Heart right ventricle (tissue), 16 donors: ENCODE measurements around the gene RPL23. TPM values are rescaled to one million over a fixed set of nuclear protein-coding genes. Genes with fewer than 3 reads are reported as not detected.

Experiments used
- ATAC-seq, 8 donors: fragments of 200-7000 bp; cut with Tn5 transposase; one replicate each; pipeline ENCODE4 v1.9.1; 2020; ENCODE audit warnings: mild to moderate bottlenecking in 8 of 8, moderate library complexity in 8 of 8, moderate number of reproducible peaks in 1 of 8
- DNase-seq, 2 donors: peaks; one replicate each; pipeline ENCODE4 v3.0.0-alpha.2; 2020
- H3K27ac ChIP-seq, 10 donors: fragments of 200-600 bp; sonication (generic) in 2 of 10; one replicate each; pipeline versions ENCODE4 v1.5.0 to v1.8.0; 2020 to 2022; ENCODE audit warnings: mild to moderate bottlenecking in 3 of 10
- H3K27me3 ChIP-seq, 7 donors: fragments of 200-600 bp; one replicate each; pipeline ENCODE4 v1.8.0; 2021 to 2022; ENCODE audit warnings: mild to moderate bottlenecking in 2 of 7
- H3K36me3 ChIP-seq, 9 donors: fragments of 200-600 bp; sonication (generic) in 1 of 9; one replicate each; pipeline versions ENCODE4 v1.5.0 to v1.8.0; 2020 to 2022; ENCODE audit warnings: mild to moderate bottlenecking in 2 of 9
- H3K4me1 ChIP-seq, 9 donors: fragments of 200-600 bp; sonication (generic) in 1 of 9; one replicate each; pipeline versions ENCODE4 v1.5.0 to v1.8.0; 2020 to 2022; ENCODE audit warnings: mild to moderate bottlenecking in 4 of 9
- H3K4me3 ChIP-seq, 10 donors: fragments of 200-600 bp; sonication (generic) in 2 of 10; one replicate each; pipeline versions ENCODE4 v1.5.0 to v1.8.0; 2020 to 2022; ENCODE audit warnings: mild to moderate bottlenecking in 7 of 10, moderate library complexity in 2 of 10
- H3K9me3 ChIP-seq, 11 donors: fragments of 200-600 bp in 10 of 11; sonication (generic) in 2 of 11; one replicate each; pipeline versions ENCODE4 v1.5.0 to v1.8.0; 2013 to 2022; ENCODE audit warnings: mild to moderate bottlenecking in 2 of 11, control low read depth in 1 of 11, moderate library complexity in 1 of 11
- WGBS, 2 donors: extraction: QIAGEN DNeasy Blood & Tissue Kit; methylation state at CpG; one replicate each; pipeline ENCODE4 v1.1.7; 2013; ENCODE audit warnings: inconsistent platforms in 1 of 2; 5-methylcytosine and 5-hydroxymethylcytosine counted together
- intact Hi-C, 10 donors: fragments of 100-400 bp; cut with DNase I; formaldehyde crosslinking; loops; one replicate each; pipeline versions ENCODE4 v1.11.1 to v1.14.2; 2022
- polyA plus RNA-seq, 2 donors: library from polyadenylated mRNA; stranded (reverse); fragments of 200-250 nt; gene quantifications; one replicate each; pipeline ENCODE4 v1.2.3, GENCODE V29; 2013
- total RNA-seq, 10 donors: library from RNA; stranded (reverse); fragmentation: NEBNext Ultra II Directional in 3 of 10; extraction: Animal tissue kit (Norgen Biotek cat#: 25700) in 3 of 10; gene quantifications; one replicate each; pipeline versions ENCODE4 v1.2.1 to v1.2.4, GENCODE V29; 2021 to 2023
- TF ChIP-seq, protein P1 (sequence below), 9 donors: fragments of 200-600 bp; sonication (generic) in 2 of 9; IDR thresholded peaks; one replicate each; pipeline versions ENCODE4 v1.5.0 to v1.8.0; 2021 to 2022; ENCODE audit warnings: antibody characterized with exemption in 9 of 9, mild to moderate bottlenecking in 5 of 9, moderate library complexity in 1 of 9
- donor health status: Arrhythmogenic right ventricular cardiomyopathy.
- donor health status: ischemic (EF 13 %, LVEDD 7.1; RV severe dilation, severe dysfunction).
- donor health status: healthy with polysubstance abuse.
- donor health status: DM: no; HTN: yes; CAD: no.
- donor health status: DM: no; HTN: no; CAD: no.
- donor health status: ischemic (EF 25% LVEDD 6.9; RV normal size, moderate dysfunction).
- donor health status: ischemic (EF 25% LVEDD 5.7; RV mildly dilated, moderate dysfunction).
- donor health status: healthy.
- donor health status: DM: yes; HTN: yes; CAD: no.
- donor health status: Ischemic cardiomyopathy.
- donor health status: ischemic (EF 35%, LVEDD 5.7; RV mildly dilated, moderate dysfunction).
- donor health status: nonischemic (EF 11% LVEDD 7.7; RV severe dilation, severe dysfunction).
- donor health status: DM: yes; HTN: yes; CAD: no.
- donor health status: PGD.
- donor health status: ischemic (EF 29% LVEDD 5.4; RV normal size, mild dysfunction).
- donor health status: nonischemic (EF 23%, LVEDD 6.1; RV moderate dilation, normal function).

RPL23 gene
- total and polyA plus RNA-seq, 12 donors, result 725 to 2,733 (median 850) TPM

DNA sequence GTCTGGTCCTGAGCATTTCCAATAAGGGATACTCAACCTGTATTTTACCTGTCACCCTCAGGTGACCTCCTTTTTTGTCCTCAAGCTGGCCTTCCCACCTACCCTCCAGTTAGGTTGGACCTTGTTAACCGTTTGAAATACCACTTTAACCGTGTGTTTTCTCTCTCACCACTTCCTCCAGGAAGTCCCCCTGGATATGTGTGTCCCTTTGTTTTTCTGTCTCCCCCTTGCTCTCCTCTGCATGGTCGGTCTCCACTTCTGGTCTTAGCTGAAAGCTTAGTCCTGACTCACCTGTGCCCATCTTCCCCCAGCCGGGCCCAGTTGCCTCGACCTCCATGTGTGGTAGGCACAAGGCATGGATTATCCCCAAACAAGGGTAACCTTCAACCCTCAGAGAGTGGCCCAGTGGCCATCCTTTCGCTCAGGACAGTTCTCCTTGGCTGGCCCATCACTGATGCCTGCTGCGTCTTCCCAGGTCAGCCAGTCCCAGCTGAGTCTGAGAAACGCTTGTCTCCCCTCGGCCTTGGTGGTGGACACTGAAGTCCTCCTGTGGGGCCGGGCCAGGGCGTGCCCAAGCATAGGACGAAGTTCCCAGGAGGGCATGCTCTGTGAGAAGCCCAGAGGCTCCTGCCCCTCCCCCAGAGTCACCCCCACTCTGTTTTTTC lies 36.4 kb upstream of the RPL23 start:
- no peaks in the 10 kb centered on the region for H3K9me3 ChIP-seq
- no peak for DNase-seq
- peaks cover 15 to 87% (median 48%) of the 10 kb centered on the region in 9 donors for H3K4me1 ChIP-seq
- TF ChIP-seq, protein P1, sequence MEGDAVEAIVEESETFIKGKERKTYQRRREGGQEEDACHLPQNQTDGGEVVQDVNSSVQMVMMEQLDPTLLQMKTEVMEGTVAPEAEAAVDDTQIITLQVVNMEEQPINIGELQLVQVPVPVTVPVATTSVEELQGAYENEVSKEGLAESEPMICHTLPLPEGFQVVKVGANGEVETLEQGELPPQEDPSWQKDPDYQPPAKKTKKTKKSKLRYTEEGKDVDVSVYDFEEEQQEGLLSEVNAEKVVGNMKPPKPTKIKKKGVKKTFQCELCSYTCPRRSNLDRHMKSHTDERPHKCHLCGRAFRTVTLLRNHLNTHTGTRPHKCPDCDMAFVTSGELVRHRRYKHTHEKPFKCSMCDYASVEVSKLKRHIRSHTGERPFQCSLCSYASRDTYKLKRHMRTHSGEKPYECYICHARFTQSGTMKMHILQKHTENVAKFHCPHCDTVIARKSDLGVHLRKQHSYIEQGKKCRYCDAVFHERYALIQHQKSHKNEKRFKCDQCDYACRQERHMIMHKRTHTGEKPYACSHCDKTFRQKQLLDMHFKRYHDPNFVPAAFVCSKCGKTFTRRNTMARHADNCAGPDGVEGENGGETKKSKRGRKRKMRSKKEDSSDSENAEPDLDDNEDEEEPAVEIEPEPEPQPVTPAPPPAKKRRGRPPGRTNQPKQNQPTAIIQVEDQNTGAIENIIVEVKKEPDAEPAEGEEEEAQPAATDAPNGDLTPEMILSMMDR (IDR thresholded peaks at IDR 0.05), result no peak
- intact Hi-C loops, result no loop called here
- ATAC-seq, result no peak
- WGBS, 2 donors, result 88 to 91% methylated on average over 12 of the region's 12 CpGs
- H3K4me3 ChIP-seq, result no peak overlapping the region
- peak overlapping the region in 2 of 10 donors; percentile 43 to 58 for H3K27ac ChIP-seq
- H3K27me3 ChIP-seq, result no peaks in the 10 kb centered on the region
- peaks cover 0 to 91% (median 30%) of the 10 kb centered on the region in 9 donors for H3K36me3 ChIP-seq

DNA sequence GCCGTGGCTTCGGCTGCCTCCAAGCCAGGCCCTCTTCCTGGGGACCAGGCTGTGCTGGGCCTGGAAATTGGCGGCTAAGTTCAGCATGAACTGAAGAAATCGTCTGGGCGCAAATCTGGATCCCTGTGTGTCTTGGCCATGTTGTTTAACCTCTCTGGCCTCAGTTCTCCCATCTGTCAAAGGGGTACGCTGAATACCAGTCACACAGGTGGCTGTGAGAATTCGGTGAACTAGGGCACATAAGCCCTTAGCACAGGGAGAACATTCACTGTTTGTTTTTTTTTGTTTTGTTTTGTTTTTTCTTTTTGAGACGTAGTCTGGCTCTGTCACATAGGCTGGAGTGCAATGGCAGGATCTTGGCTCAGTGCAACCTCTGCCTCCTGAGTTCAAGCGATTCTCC lies 35.3 kb upstream of the RPL23 start:
- no peaks in the 10 kb centered on the region for H3K9me3 ChIP-seq

GRCh38 chr17:38886643-38887010 lies 33.1 kb upstream of the RPL23 start:
- no peak overlapping the region for H3K4me3 ChIP-seq
- ATAC-seq (no peak), DNase-seq (no peak)
- H3K27me3 ChIP-seq, result no peaks in the 10 kb centered on the region
- peak overlapping the region in 1 of 10 donors; percentile 81 for H3K27ac ChIP-seq
- H3K4me1 ChIP-seq, result peaks cover 26 to 88% (median 54%) of the 10 kb centered on the region in 9 donors
- TF ChIP-seq, protein P1 (IDR thresholded peaks at IDR 0.05), result no peak
- intact Hi-C loops, result no loop called here
- WGBS, 2 donors, result 71 to 80% methylated on average over 8 of the region's 8 CpGs
- peaks cover 0 to 88% (median 22%) of the 10 kb centered on the region in 9 donors for H3K36me3 ChIP-seq
- no peaks in the 10 kb centered on the region for H3K9me3 ChIP-seq

More for the DNA sequence above, 35.3 kb upstream of the RPL23 start:
- Histone ChIP-seq H3K4me1 (peaks cover 11 to 87% (median 46%) of the 10 kb centered on the region in 9 donors), H3K27ac (no peak overlapping the region), H3K27me3 (no peaks in the 10 kb centered on the region), H3K4me3 (no peak overlapping the region), H3K36me3 (peaks cover 0 to 88% (median 27%) of the 10 kb centered on the region in 9 donors)
- intact Hi-C loops, result no loop called here
- 86 to 94% methylated on average over 9 of the region's 9 CpGs for WGBS, 2 donors
- TF ChIP-seq, protein P1 (IDR thresholded peaks at IDR 0.05), result no peak
- DNase-seq (no peak), ATAC-seq (no peak)

DNA sequence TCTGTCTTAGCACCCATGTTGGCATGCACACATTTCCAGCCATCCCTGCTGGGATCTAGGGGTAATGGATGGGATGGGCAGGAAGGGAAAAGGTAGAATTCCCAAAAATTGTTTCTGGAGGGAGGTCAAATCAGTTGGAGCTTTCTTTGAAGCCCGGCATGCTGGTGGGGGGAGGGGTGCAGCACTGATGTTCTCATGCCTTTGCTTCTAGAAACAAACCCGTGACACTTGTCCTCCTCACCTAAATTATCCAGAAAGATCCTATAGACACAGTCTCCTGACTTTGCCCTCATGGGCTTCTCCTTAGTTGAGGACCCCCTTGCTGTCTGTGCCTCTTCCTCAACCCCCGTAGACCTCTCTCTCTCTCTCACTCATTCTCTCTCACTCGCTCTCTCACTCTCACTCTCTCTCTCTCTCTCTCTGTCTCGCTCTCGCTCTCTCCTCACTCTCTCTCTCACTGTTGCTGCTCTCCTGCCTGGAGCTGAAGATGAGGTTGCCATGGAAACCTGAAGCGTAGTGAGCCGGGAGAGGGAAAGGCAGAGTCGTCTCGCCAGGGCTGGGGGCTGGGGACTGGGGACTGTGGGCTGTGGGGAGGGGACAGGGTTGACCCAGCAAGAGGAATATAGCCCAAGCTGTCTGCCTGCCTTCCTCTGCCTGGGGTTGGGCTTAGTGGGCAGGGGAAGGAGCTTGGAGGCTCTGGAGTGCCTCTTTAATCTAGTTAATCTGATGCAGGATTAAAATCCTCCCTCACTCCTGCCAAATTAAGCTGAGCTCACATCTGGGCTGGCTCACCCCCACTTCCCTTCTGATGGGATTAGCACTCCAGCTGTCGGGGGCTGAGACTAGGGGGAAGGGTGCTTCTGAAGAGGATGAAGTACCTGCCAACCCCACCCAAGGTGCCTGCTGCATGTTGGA lies 32.5 kb upstream of the RPL23 start:
- H3K27ac ChIP-seq, result peak overlapping the region in 7 of 10 donors; percentile 16 to 81 (median 71)
- ATAC-seq, result peak in 3 of 8 donors; percentile 6 to 19 (median 8)
- H3K36me3 ChIP-seq, result peaks cover 0 to 88% (median 15%) of the 10 kb centered on the region in 9 donors
- no peaks in the 10 kb centered on the region for H3K27me3 ChIP-seq
- no peak for DNase-seq
- intact Hi-C loops, result no loop called here
- H3K9me3 ChIP-seq, result no peaks in the 10 kb centered on the region
- no peak overlapping the region for H3K4me3 ChIP-seq
- peaks cover 33 to 88% (median 60%) of the 10 kb centered on the region in 9 donors for H3K4me1 ChIP-seq
- TF ChIP-seq, protein P1 (IDR thresholded peaks at IDR 0.05), result no peak
- WGBS, 2 donors, result 57 to 62% methylated on average over 11 of the region's 11 CpGs
